Measurements from ENCODE around the gene S1PR3.

DNA sequence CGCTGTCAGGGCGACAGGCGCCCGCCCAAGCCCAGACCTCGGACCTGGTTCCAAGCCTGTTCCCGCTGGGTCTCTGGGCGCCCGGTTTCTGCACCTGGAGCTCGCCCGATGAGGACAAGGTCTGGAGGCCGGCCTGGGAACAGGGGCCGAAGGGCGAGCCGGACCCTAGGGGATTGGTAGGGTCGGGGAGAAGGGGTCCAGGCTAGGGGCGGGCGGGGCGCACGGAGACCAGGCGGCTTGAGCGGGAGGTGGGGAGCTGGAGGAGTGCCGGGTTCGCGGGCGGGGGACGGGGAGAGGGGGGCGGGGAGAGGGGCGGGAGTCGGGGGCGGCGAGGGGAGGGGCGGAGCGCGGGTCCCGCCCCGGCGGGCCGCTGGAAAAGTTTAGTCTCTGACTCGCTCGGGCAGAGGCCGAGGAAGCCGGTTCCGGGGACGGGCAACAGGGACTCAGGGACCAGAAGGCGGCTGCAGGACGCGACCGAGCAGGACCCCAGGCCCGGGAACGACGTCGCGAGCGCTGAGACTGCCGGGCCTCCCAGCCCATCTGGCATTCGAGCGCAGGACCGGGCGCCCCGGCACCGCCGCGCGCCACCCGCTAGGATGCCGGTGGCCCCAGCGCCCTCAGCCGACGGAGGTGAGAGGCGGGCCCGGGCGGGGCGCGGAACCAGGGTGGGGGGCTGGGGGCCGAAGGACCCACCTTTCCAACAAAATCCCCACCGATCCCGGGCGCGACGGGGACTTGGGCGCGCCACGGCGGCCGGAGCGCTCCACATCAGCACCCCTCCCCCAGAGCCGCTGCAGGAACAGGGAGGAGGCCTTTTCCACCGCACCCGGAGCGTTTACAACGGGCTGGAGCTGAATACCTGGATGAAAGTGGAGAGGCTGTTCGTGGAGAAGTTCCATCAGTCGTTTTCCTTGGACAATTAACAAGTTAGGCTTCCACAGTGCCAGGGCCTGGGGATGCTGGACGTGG is at the start of gene S1PR3:
- TF ChIP-seq ELF4 (IDR thresholded peaks at IDR 0.05) (no peak), SUZ12 (IDR thresholded peaks at IDR 0.05) (no peak)

Data from HEK293T (cell line).